Neural cell (in vitro differentiated cells): ENCODE data around the gene TMEM219.

ENCODE experiments used
- EZH2 ChIP-seq: fragments of 200-600, 300-800 bp; shearing (Covaris generic), sonication (generic); IDR thresholded peaks from 2 replicates; pipeline ENCODE4 v1.6.1; 2014; ENCODE audit warnings: antibody characterized with exemption, low read length, borderline replicate concordance, mild to moderate bottlenecking; ENCODE audit not compliant: insufficient read depth, poor library complexity, severe bottlenecking
- POLR2AphosphoS5 ChIP-seq: IDR thresholded peaks from 2 replicates; pipeline ENCODE4 v1.6.1; 2012
- TAF1 ChIP-seq: IDR thresholded peaks from 2 replicates; pipeline ENCODE4 v1.6.1; 2012; ENCODE audit warnings: low read depth
- TF ChIP-seq, protein P1 (sequence below): fragments of 450-650 bp; IDR thresholded peaks from 2 replicates; pipeline ENCODE4 v1.5.1; 2014; ENCODE audit warnings: antibody characterized with exemption, mild to moderate bottlenecking, moderate library complexity; ENCODE audit not compliant: poor library complexity, severe bottlenecking

DNA sequence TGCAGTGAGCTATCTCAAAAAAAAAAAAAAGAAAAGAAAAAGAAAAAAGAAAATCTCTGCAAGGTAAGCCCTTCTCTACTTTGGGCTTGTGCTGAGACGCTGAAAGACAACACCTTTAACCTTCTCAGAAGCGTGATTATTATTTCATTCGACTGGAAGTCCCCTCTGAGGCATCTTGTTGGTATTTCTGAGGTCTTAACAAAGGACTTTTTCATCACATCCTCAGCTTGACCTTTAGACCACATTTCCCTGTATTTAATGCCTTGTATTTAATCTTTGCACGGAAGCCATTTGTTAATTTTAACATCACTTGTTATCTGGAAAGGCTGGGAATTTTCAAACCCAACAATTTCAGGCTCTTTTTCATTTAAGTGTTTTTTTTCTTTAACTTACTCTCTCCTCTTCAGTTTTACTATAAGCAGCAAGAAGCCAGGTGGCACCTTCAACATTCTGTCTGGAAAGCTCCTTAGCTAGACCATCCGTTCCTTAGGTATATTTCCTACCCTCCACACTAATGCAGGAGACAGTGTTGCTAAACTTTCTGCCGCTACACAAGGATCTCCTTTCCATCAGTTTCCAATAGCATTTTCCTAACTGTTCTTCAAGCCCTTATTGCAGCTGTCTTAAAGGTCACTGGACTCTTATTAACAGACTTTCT, 46.2 kb upstream of the TMEM219 start:
- TF ChIP-seq POLR2AphosphoS5 (no peak), EZH2 (no peak), TAF1 (no peak)
- TF ChIP-seq, protein P1, sequence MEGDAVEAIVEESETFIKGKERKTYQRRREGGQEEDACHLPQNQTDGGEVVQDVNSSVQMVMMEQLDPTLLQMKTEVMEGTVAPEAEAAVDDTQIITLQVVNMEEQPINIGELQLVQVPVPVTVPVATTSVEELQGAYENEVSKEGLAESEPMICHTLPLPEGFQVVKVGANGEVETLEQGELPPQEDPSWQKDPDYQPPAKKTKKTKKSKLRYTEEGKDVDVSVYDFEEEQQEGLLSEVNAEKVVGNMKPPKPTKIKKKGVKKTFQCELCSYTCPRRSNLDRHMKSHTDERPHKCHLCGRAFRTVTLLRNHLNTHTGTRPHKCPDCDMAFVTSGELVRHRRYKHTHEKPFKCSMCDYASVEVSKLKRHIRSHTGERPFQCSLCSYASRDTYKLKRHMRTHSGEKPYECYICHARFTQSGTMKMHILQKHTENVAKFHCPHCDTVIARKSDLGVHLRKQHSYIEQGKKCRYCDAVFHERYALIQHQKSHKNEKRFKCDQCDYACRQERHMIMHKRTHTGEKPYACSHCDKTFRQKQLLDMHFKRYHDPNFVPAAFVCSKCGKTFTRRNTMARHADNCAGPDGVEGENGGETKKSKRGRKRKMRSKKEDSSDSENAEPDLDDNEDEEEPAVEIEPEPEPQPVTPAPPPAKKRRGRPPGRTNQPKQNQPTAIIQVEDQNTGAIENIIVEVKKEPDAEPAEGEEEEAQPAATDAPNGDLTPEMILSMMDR, result no peak
